Nasal cavity respiratory epithelium epithelial cell of viscerocranial mucosa (primary cell): ENCODE results near the gene IMMP2L. TPM values are rescaled to one million over a fixed set of nuclear protein-coding genes. Genes with fewer than 3 reads are reported as not detected.

Experiments
- total RNA-seq: library from RNA; depleted of rRNA; stranded (reverse); fragments of >200 nt; gene quantifications from 2 replicates; pipeline ENCODE4 v1.2.3, GENCODE V29; 2014

IMMP2L gene
- 17.8 and 28.2 TPM in 2 replicates for total RNA-seq

GRCh38 chr7:111561904-111562732, at the start of gene IMMP2L:
Gene IMMP2L, minus strand, starts transcription at chr7:111562492.

GRCh38 chr7:111090846-111091245, 471.4 kb downstream of the IMMP2L start, which contains the start of gene LRRN3:
Gene LRRN3, plus strand, starts transcription at chr7:111091127. Its CDS starts 31,646 bp downstream, at chr7:111122773.

